Measurements from ENCODE around the gene KAT6B.
"Not testable (repeated sequence)": the region's sequence is repeated elsewhere in the genome, so short reads cannot be mapped to it uniquely, and the experiment has no call there.

Gene KAT6B

DNA sequence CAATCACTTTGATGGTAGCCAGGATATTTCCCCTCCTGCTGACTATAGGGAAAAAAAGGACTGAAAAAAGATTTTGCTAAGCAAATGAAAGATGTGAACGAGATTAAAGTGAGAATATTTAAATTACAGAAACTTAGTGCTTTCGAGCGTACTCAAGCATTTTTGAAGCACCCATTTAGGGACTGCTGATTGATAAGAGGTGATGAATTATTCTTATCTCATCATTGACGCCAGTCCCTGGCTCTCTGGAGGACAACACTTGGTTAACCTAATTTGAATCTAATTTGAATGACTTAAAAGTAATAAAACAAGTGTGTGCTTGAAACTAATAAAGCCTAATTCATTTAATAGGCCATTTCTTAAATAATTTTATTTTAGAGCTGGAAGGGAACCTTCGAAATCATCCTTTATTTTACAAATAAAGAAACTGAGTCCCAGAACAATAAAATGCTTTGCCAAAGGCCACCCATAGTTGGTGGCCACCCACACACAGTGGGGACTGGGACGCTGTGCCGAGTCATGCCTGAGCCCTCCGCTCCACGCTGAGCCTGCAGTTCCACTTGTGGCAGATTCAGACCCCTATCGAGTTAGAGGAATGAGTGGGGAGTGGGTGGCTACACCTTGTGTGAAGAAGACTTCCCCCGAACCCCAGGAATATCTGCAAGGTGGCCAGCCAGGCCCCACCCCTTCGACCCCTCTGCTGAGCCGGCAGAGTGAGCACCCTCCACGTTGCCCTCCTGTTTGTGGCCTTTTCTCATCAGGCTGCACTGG lies 223.9 kb downstream of the KAT6B start:
- no peaks in the 10 kb centered on the region for H3K79me2 ChIP-seq (ENCODE audit: insufficient read depth, low read depth)
- H3K4me2 ChIP-seq, result no peak overlapping the region
- no peak overlapping the region for H3K4me3 ChIP-seq (IDR thresholded peaks at IDR 0.05; ENCODE audit: insufficient read depth, low read depth, low read length)
- TF ChIP-seq, protein P1, sequence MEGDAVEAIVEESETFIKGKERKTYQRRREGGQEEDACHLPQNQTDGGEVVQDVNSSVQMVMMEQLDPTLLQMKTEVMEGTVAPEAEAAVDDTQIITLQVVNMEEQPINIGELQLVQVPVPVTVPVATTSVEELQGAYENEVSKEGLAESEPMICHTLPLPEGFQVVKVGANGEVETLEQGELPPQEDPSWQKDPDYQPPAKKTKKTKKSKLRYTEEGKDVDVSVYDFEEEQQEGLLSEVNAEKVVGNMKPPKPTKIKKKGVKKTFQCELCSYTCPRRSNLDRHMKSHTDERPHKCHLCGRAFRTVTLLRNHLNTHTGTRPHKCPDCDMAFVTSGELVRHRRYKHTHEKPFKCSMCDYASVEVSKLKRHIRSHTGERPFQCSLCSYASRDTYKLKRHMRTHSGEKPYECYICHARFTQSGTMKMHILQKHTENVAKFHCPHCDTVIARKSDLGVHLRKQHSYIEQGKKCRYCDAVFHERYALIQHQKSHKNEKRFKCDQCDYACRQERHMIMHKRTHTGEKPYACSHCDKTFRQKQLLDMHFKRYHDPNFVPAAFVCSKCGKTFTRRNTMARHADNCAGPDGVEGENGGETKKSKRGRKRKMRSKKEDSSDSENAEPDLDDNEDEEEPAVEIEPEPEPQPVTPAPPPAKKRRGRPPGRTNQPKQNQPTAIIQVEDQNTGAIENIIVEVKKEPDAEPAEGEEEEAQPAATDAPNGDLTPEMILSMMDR (conservative IDR thresholded peaks at IDR 0.05; ENCODE audit: low read depth, low read length), result no peak
- H3K4me1 ChIP-seq (ENCODE audit: low read depth, poor library complexity, severe bottlenecking), result no peaks in the 10 kb centered on the region
- H4K20me1 ChIP-seq (ENCODE audit: insufficient read depth), result no peaks in the 10 kb centered on the region
- H2AFZ ChIP-seq (ENCODE audit: low read depth), result no peak overlapping the region
- no peak overlapping the region for H3K27ac ChIP-seq
- no peaks in the 10 kb centered on the region for H3K27me3 ChIP-seq (ENCODE audit: insufficient read depth, low read depth)
- no peak overlapping the region for H3K9ac ChIP-seq
- H3K36me3 ChIP-seq (ENCODE audit: insufficient read depth), result no peaks in the 10 kb centered on the region

DNA sequence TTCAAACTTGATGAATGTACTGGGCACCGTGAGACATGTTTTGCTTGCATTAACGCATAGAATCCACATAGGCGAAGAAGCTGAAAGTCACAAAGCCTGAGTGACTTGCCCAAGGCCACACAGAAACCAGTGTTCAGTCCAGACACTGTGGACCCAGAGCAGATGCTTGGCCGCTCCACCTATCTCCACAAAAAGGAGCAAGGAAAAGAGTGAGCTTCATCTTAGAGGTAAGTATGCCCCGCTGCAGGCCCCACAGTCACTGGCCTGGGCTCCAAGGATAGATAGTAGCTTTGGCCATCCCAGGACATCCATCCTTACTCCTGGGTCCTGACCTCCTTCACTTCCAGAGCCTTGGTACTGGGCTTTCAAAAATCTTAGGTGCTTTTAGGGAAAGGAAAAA lies 224.9 kb downstream of the KAT6B start:
- Histone ChIP-seq H3K4me1 (ENCODE audit: low read depth, poor library complexity, severe bottlenecking) (no peaks in the 10 kb centered on the region), H3K79me2 (ENCODE audit: insufficient read depth, low read depth) (no peaks in the 10 kb centered on the region), H3K4me3 (IDR thresholded peaks at IDR 0.05; ENCODE audit: insufficient read depth, low read depth, low read length) (no peak overlapping the region), H2AFZ (ENCODE audit: low read depth) (no peak overlapping the region), H4K20me1 (ENCODE audit: insufficient read depth) (no peaks in the 10 kb centered on the region), H3K27ac (no peak overlapping the region), H3K36me3 (ENCODE audit: insufficient read depth) (no peaks in the 10 kb centered on the region), H3K4me2 (no peak overlapping the region), H3K27me3 (ENCODE audit: insufficient read depth, low read depth) (no peaks in the 10 kb centered on the region), H3K9ac (no peak overlapping the region)
- TF ChIP-seq, protein P1 (conservative IDR thresholded peaks at IDR 0.05; ENCODE audit: low read depth, low read length), result no peak

DNA sequence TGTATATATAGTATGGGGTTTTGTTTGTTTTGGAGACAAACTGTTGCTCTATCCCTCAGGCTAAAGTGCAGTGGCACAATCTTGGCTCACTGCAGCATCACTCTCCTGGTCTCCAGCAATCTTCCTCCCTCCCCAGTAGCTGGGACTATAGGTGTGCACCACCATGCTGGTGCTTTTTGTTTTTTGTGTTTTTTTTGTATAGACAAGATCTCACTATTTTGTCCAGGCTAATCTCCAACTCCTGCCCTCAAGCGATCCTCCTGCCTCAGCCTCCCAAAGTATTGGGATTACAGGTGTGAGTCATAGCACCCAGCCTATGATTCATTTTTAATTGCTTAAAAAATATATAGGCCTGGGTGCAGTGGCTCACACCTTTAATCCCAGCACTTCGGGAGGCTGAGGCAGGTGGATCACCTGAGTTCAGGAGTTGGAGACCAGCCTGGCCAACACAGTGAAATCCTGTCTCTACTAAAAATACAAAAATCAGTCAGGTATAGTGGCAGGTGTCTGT lies 229.6 kb downstream of the KAT6B start:
- not testable (repeated sequence) for H3K27me3 ChIP-seq (ENCODE audit: insufficient read depth, low read depth); H4K20me1 ChIP-seq (ENCODE audit: insufficient read depth); H3K27ac ChIP-seq; H3K4me3 ChIP-seq (IDR thresholded peaks at IDR 0.05; ENCODE audit: insufficient read depth, low read depth, low read length); H3K36me3 ChIP-seq (ENCODE audit: insufficient read depth); H3K4me1 ChIP-seq (ENCODE audit: low read depth, poor library complexity, severe bottlenecking); H3K79me2 ChIP-seq (ENCODE audit: insufficient read depth, low read depth); H2AFZ ChIP-seq (ENCODE audit: low read depth); H3K9ac ChIP-seq; H3K4me2 ChIP-seq

DNA sequence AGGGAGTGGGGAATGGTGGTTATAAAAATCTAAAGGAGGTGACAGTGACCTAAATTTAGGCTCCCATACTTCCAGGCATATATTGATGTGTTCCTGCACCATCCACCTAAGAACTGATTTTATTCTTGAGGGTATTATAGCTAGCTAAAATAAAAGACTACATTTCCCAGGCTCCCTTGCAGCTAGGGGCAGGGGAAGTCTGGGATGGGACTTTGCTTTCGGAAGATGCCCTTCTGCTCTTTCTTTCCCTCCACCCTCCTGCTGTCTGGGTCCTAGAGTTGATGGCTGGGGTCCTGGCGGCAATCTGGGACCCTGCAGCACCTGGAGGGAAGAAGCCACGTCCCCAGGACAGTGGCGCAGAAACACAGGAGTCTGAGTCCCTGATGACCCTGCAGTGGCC lies 231.3 kb downstream of the KAT6B start:
- Histone ChIP-seq H3K27ac (no peak overlapping the region), H3K4me3 (IDR thresholded peaks at IDR 0.05; ENCODE audit: insufficient read depth, low read depth, low read length) (no peak overlapping the region), H3K4me2 (no peak overlapping the region), H3K36me3 (ENCODE audit: insufficient read depth) (no peaks in the 10 kb centered on the region), H3K27me3 (ENCODE audit: insufficient read depth, low read depth) (no peaks in the 10 kb centered on the region), H3K4me1 (ENCODE audit: low read depth, poor library complexity, severe bottlenecking) (no peaks in the 10 kb centered on the region), H3K9ac (no peak overlapping the region), H2AFZ (ENCODE audit: low read depth) (no peak overlapping the region), H3K79me2 (ENCODE audit: insufficient read depth, low read depth) (no peaks in the 10 kb centered on the region), H4K20me1 (ENCODE audit: insufficient read depth) (no peaks in the 10 kb centered on the region)
- TF ChIP-seq, protein P1 (conservative IDR thresholded peaks at IDR 0.05; ENCODE audit: low read depth, low read length), result no peak

DNA sequence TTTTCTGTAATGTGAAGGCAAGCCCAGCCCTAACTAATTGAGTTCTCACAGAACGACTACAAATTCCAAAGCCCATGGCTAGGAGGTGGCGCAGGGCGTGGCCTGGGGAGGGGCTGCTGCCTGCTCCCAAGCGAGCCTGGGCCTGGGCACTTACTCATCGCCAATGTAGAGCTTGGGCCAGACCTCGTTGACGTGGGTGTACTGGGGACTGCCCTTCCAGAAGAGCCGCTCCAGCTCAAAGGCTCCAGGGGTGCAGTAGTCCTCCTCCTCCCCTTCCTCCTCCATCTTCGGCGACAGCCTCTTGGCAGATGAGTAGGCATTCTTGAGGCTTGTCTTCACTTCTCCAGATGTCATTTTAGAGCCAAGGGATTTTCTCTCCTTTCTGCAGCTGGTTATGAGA lies 231.8 kb downstream of the KAT6B start:
- Histone ChIP-seq H3K27ac (no peak overlapping the region), H3K4me2 (no peak overlapping the region), H3K4me1 (ENCODE audit: low read depth, poor library complexity, severe bottlenecking) (no peaks in the 10 kb centered on the region), H3K79me2 (ENCODE audit: insufficient read depth, low read depth) (no peaks in the 10 kb centered on the region), H3K9ac (no peak overlapping the region), H3K27me3 (ENCODE audit: insufficient read depth, low read depth) (no peaks in the 10 kb centered on the region), H3K4me3 (IDR thresholded peaks at IDR 0.05; ENCODE audit: insufficient read depth, low read depth, low read length) (no peak overlapping the region), H2AFZ (ENCODE audit: low read depth) (no peak overlapping the region), H3K36me3 (ENCODE audit: insufficient read depth) (no peaks in the 10 kb centered on the region), H4K20me1 (ENCODE audit: insufficient read depth) (no peaks in the 10 kb centered on the region)
- TF ChIP-seq, protein P1 (conservative IDR thresholded peaks at IDR 0.05; ENCODE audit: low read depth, low read length), result no peak

Data from KMS-11 (cell line).